GM12874 (cell line): Measurements from ENCODE around the gene F2R.

ENCODE experiments used
- CTCF ChIP-seq: IDR thresholded peaks from 2 replicates; pipeline ENCODE4 v1.5.1; 2011; ENCODE audit warnings: low read depth, mild to moderate bottlenecking, control low read depth, low read length, moderate library complexity; ENCODE audit not compliant: insufficient read depth

F2R gene

GRCh38 chr5:76675364-76675763, 40.6 kb upstream of the F2R start:
- TF ChIP-seq CTCF: no peak

GRCh38 chr5:76677849-76678472, 38.0 kb upstream of the F2R start:
- TF ChIP-seq CTCF: no peak

DNA sequence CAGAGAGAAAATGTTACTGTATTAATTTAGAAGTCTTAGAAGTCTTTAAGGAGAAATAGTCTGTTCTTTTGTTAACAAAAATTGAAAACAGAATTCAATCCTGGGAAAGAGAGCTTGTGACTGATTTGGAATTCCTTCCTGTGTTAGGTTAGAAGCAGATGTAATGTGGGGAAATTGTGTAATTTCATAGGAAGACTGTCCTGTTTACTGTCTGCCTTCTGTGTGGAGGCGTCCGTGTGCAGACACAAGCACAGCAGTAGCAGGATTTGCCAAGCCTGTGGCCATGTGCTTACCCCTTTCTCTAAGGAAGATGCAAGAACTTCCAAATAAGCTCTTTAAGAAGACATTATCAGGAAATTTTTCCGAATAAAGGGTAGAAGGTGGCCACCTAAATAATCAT, 36.7 kb upstream of the F2R start:
- TF ChIP-seq CTCF: no peak

GRCh38 chr5:76681287-76681686, 34.6 kb upstream of the F2R start:
- TF ChIP-seq CTCF: no peak

DNA sequence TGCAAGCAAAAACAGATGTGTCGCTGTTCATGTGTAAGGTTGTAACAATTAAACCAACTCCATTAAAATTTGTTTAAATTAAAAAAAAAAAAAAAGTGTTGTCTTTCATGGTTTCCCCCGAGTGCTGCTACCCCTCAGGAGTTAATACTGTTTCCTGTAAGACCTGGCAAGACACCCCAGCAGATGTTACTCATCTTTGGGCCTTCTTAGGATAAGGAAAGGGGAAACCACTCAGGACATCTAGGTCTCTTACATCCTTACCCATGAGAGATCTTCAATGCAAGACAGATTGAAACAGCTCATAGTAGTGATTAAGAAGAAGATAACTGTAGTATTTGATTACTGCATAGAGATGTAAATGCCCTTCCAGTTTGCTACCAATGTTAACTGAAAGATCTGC, 33.5 kb upstream of the F2R start:
- no peak for TF ChIP-seq CTCF

DNA sequence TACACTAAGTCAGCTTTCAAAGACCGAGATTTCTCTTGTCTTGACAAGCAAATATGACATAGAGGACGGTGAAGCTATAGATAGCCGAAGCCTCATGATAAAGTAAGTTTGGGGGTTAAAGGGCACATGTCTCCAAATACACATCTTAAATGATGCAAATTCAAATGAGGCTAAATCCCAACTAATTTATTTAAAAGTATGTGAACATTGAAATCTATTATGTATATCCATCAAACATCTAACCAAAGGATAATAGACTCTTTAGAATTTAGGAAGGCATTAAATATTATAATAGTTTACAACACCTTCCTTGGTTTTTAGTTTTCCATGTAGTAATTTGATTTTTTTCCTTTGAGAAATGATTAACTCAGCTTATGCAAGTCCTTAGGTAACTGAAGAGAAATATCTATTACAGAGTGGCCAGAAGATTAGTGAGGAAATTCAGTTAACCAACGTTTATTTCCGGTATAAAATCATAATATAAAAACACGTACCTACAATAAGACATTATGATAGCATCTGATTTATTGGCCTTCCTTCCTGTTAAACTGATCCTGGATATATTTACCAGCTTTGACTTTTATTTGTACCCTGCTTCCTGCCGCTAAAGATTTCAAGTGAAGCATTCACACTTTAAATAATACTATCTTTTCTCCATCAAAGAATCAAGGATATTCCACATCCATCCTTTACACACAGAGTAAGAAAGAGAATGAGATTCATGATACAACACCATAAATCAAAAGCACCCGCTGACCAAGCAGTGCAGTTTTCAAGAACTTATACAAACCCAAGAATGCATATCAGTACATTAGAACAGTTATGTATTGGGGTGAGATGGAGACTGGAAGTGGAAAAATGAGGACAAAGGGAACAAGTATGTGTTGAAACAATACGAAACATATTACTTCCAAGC, 31.9 kb upstream of the F2R start:
- TF ChIP-seq CTCF: no peak

DNA sequence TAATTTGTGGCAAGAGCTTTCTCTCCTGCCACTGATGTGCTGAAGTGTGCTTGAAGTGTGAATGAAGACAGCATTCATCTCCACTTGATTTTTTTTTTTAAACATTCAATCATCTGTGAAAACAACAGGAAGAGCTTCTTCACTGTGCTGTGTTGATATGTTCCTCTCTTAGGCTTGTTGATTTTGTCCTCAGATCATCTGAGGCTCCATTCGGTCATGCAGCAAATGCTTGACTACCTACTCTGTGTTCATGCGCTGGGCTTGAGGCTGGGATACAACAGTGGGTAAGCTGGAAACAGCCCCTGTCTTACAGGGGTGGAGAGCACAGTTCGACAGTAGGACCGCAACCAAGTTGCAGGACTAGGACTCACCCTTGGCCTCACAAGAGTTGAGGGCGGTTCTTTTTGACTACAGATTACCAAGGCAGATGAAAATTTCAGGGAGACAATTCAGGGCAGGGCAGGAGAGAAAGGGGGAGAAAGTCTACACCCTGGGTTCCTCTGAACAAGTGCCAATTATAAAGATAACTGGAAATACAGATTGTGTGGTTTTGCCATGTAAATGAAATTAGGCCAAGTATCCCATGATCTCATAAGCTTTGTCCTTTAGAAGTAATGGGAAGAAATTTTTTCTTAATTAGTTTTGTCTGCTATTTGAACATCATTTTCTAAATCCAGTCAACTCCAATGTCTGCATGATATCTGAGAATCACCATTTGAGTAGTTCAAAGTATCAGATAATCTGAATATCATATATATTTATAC, 31.0 kb upstream of the F2R start:
- no peak for TF ChIP-seq CTCF
